HK-2 (cell line): Measurements from ENCODE around the gene LRCOL1.

Experiments
- DNase-seq: peaks from one replicate; pipeline ENCODE4 v3.0.0-alpha.2; 2018; ENCODE audit not compliant: unreplicated experiment

The LRCOL1 gene

DNA sequence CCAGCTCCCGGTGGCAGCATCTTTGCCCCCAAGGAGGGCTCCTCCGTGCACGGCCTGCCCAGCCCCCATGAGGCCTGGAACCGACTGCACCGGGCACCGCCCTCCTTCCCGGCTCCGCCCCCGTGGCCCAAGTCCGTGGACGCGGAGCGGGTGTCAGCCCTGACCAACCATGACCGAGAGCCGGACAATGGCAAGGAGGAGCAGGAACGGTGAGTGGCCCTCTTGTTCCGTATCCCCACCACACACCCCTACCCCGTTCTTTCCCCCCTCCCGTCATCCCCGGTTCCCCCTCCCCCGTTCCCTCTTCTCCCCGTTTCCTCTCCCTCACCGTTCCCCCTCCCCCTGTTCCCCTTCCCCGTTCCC is 28.3 kb downstream of the LRCOL1 start:
- no peak for DNase-seq

DNA sequence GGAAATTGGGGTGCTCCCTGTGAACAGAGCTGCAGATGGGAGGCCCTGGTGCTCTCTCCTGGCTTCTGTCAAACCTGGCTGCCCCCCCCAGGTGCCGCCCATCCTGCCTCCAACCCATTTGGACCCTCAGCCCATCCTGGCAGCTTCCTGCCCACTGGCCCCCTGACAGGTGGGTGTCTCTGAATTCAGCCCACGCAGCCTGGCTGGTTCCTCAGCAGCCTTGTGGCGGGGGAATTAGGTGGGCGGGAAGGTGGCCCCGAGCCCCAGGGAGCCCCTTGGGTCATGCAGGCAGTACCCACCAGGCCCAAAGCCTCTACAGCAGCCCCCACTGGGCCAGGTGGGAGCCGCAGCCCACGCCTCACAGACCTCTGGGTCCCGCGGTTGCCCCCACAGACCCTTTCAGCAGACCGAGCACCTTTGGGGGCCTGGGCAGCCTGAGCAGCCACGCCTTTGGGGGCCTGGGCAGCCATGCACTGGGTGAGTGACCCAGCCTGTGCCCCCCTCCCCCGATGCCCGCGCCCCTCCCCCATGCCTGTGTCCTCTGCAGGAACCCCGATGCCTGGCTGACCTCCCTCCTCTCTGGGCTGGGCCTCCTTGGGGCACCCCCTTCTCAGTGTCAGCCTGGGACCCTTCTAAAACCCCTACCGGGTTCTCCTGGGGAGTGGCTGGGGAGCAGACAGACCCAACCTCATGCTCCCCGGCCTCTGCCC is 28.9 kb downstream of the LRCOL1 start:
- no peak for DNase-seq

GRCh38 chr12:132580701-132581292 is 29.6 kb downstream of the LRCOL1 start:
- DNase-seq = no peak

DNA sequence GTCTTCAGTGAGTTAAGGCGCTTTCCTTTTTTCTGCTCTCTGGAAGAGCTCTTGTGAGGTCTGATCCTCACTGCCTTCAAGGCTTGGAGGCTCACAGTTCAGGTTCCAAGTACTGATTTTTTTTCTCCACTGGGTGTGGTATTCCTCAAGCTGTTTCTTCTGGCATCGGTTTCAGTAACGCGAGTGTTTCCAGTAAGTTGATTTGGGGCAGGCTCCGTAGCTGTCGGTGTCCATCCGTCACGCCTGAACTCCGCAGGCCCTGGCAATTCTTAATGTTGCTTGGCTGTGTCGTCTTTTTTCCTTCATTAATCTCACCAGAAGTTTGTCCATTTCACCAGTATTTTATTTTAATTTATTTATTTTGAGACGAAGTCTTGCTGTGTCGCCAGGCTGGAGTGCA is 30.6 kb downstream of the LRCOL1 start:
- no peak for DNase-seq

- DNase-seq = no peak
Measured at GRCh38 chr12:132578826-132579225, 31.6 kb downstream of the LRCOL1 start.

GRCh38 chr12:132578118-132578517 is 32.3 kb downstream of the LRCOL1 start:
- no peak for DNase-seq

GRCh38 chr12:132577191-132577920 is 33.0 kb downstream of the LRCOL1 start:
- no peak for DNase-seq

DNA sequence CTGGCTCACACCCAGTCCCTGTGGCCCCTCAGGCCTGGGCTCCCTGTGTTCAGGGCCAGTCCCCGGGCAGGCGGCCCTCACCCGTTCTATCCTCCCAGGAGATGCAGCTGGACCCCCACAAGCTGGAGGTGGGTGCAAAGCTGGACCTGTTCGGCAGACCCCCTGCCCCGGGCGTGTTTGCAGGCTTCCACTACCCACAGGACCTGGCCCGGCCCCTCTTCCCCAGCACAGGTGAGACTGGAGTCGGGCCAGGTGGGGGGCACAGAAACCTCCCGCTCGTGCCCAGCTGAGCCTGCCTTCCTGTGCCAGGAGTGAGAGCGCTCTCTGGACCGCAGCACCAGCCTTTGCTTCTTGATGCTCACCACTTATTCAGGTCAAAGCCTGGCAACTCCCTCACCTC is 33.7 kb downstream of the LRCOL1 start:
- no peak for DNase-seq

DNA sequence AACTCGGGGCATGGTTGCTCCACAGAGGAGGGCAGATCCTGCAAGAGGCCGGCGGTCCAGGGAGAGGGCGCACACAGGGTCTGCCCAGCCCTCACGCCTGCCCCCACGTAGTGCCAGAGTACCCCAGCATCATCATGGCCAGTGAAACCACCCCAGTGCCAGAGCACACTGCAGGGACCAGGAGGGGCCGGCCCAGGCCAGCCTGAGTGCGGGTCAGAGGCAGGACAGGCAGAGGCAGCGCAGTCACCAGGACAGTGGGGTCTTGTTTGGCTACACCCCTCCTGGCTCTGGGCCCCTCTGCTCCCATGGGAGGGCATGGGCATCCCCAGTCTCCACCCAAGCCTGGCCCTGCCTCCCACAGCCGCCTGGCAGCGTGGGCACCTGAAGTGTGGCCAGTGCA is 34.7 kb downstream of the LRCOL1 start:
- no peak for DNase-seq

- no peak for DNase-seq
Measured at GRCh38 chr12:132574271-132574996, 35.9 kb downstream of the LRCOL1 start.

GRCh38 chr12:132572801-132573760 is 37.3 kb downstream of the LRCOL1 start:
- no peak for DNase-seq

DNA sequence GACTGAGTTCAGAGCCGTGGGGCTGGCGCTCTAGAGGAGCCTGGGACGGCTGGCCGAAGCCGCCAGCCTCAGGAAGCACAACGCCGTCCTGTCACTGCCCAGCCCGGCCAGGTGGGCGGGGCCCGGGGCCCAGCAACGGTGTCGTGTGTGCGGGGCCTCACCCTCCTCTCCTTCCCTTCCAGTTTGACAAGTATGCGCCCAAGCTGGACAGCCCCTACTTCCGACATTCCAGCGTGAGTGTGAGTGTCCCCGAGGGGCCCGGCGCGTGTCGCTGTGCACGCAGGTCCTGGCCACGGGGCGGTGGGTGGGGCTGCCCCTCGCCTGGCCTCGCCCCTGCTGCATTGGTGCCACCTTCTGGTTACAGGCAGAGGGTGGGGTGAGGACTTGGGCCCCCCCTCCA is 38.3 kb downstream of the LRCOL1 start:
- no peak for DNase-seq

DNA sequence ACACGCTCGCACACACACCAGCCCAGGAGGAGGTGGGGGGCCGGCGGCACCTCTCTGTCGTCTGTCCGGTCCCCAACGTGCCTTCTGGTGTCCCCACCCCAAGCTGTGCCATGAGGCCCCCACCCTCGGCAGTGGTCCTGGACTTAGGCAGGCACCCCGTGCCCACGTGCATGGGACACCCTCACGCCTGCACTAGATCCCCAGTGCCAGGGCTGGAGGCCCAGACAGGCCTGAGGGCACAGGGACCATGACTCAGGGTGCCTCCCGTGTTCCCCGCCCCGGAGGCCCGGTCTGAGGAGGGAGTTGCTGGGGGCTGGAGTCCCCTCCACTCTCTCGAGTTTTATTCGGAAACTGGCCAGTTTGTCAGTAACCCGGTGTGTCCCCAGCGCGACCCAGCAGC is 38.8 kb downstream of the LRCOL1 start:
- DNase-seq = no peak

DNA sequence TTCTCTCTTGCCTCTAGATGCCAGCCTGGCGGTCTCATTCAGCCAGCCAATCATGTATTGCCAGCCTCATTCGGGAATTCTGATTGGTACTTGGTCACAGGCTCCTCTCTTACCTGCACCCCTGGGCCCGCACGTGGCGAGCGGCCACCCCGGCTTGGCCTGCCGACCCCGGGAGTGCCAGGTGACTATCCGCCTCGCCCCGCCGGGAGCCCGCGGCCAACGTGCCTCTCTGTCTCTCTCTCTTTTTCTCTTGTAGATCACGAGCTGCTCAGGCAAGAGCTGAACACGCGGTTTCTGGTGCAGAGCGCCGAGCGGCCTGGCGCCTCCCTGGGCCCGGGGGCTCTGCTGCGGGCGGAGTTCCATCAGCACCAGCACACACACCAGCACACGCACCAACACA is 39.3 kb downstream of the LRCOL1 start:
- DNase-seq = no peak

DNA sequence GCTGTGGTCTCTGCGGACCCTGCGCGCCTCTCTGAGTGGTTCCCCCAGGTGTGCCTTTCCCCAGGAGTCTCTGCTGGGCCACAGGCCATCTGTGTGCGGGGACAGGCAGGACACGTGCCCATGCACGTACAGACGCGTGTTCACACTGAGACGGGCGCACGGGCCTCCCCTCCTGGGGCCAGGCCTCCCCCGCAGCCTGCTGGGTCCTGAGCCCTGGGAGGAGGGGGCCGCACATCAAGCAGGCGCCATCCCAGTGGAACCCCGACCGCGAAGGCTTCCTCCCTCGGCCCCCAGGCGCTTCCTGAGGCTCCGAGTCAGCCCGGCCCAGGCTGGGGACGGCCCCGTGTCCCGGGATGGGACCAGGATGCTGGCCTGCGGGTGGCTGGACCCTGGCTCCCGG is 39.7 kb downstream of the LRCOL1 start:
- DNase-seq = no peak

GRCh38 chr12:132569856-132570480 is 40.4 kb downstream of the LRCOL1 start:
- no peak for DNase-seq

- DNase-seq = no peak
Measured at GRCh38 chr12:132568826-132569480, 41.4 kb downstream of the LRCOL1 start.

GRCh38 chr12:132568301-132568700 is 42.1 kb downstream of the LRCOL1 start:
- DNase-seq = no peak

DNA sequence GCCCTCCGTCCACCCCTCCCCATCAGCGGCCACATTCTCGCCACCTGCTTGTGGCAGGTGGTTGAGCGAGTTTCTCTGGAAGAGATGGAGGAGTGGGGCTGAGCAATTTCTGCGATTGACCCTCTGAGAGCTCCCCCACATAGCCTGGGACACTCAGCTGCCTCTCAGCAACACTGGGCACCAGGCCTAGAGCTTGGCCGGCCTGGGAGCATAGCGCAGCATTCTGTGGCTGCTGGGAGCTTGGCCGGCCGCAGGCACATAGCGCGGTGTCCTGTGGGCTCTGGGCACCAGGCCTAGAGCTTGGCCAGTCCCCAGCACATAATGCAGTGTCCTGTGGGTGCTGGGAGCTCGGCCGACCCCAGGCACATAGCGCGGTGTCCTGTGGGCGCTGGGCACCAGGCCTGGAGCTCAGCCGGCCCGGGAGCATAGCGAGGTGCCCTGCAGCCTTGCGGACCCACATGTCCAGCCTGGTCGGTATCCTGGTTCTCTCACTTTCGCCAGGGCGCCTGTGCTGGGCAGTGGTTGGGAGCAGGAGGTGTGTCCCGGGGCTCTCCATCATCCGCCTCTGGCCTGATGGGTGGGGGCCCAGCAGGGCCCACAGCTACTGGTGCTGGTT is 43.8 kb downstream of the LRCOL1 start:
- no peak for DNase-seq

- no peak for DNase-seq
Measured at GRCh38 chr12:132565365-132565764, 45.0 kb downstream of the LRCOL1 start.
